ENCODE data around the gene SCO2. TPM values are rescaled to one million over a fixed set of nuclear protein-coding genes. Genes with fewer than 3 reads are reported as not detected.
A peak's percentile ranks its signal among the peaks of the same experiment; 100 is the strongest.
"Not testable (repeated sequence)": the region's sequence is repeated elsewhere in the genome, so short reads cannot be mapped to it uniquely, and the experiment has no call there.

The SCO2 gene
- total RNA-seq, 2 donors from 2014 or later = 13.1 to 18.5 TPM

DNA sequence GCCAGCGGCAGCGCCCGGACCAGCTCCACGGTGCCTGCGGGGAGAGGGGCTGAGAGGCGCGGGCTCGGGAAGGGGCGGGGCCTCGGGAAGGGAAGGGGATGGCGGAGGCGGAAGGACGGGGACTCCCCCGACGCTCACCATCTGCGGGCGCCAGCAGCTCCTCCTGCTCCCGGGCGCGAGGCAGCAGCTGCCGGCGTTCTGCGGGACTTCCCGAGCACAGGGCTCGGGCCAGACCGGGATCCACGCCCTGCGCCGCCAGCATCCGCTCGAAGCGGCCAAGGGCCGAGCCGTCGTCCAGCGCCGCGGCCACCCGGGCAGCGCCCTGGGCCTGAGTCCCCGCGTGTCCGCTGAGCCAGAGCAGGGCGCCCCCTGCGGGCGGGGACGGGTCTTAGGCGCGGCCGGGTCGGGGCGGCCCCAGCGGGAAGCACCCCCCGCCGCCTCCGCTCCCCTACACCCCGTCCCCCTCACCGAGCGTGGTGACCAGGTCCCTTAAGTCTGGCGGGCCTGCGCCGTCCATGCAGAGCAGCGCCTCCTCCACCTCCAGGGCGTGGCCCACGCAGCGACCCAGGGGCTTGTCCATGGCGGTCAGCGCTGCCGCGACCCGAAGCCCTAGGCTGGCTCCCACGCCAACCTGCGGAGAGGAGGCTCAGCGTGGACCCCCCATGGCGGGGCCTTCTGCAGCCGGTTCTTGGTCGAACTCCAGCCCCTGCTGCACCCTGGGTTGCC lies 873 bp upstream of the SCO2 start:
- DNase-seq (ENCODE audit: low spot score) = peak; percentile 93
- H3K27ac Mint-ChIP-seq = peak overlapping the region; percentile 93 to 95
- no peaks in the 10 kb centered on the region for H3K27me3 Mint-ChIP-seq
- H3K9me3 Mint-ChIP-seq = no peaks in the 10 kb centered on the region
- no peaks in the 10 kb centered on the region for H3K36me3 Mint-ChIP-seq
- H3K4me3 Mint-ChIP-seq = peak overlapping the region; percentile 88
- peaks cover 29 to 34% of the 10 kb centered on the region in 2 donors for H3K4me1 Mint-ChIP-seq (ENCODE audit: low read depth in 2 of 2)
- ATAC-seq = peak; percentile 59 to 72

DNA sequence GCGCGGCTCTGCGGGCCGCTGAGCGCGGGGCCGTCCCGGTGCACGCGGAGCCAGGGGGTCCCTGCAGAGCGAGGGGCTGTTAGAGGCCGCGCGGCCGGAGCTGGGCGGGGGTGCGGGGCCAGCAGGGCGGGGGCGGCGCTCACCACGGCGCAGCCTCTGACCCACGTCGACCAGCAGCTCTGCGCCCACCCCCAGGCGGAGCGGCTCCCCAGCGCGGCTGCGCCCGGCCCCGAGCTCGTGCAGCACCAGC lies 385 bp upstream of the SCO2 start:
- no peak for ATAC-seq
- Mint-ChIP-seq H3K4me3 (peak overlapping the region; percentile 87), H3K27me3 (no peaks in the 10 kb centered on the region), H3K4me1 (ENCODE audit: low read depth in 2 of 2) (peaks cover 29 to 34% of the 10 kb centered on the region in 2 donors), H3K9me3 (no peaks in the 10 kb centered on the region), H3K36me3 (no peaks in the 10 kb centered on the region), H3K27ac (peak overlapping the region; percentile 54 to 90)
- DNase-seq (ENCODE audit: low spot score) = no peak

DNA sequence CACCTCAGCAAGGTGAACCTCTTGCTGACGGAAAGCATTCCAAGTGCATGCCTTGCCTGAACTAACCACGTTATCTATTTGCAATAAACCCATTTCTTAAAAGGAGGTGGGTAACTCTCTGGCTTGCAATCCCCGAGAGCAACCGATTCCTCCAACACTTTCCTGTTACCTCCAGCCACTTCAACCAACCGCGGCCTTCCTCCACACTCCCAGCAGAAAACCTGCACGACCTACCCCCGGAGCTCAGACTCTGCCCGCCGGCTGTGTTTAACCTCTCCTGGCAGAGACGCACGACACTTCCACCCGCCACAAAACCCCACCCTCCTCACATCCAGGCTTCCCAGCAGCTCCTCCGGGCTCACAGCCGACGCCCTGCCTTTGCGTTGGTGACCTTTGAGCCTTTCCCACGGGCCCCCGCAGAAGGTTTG lies 708 bp downstream of the SCO2 start:
- peaks cover 29 to 34% of the 10 kb centered on the region in 2 donors for H3K4me1 Mint-ChIP-seq (ENCODE audit: low read depth in 2 of 2)
- ATAC-seq (no peak), DNase-seq (ENCODE audit: low spot score) (no peak)
- H3K36me3 Mint-ChIP-seq = no peaks in the 10 kb centered on the region
- peak overlapping the region; percentile 87 for H3K4me3 Mint-ChIP-seq
- H3K27me3 Mint-ChIP-seq = no peaks in the 10 kb centered on the region
- H3K9me3 Mint-ChIP-seq = no peaks in the 10 kb centered on the region
- H3K27ac Mint-ChIP-seq = peak overlapping the region; percentile 54 to 90

DNA sequence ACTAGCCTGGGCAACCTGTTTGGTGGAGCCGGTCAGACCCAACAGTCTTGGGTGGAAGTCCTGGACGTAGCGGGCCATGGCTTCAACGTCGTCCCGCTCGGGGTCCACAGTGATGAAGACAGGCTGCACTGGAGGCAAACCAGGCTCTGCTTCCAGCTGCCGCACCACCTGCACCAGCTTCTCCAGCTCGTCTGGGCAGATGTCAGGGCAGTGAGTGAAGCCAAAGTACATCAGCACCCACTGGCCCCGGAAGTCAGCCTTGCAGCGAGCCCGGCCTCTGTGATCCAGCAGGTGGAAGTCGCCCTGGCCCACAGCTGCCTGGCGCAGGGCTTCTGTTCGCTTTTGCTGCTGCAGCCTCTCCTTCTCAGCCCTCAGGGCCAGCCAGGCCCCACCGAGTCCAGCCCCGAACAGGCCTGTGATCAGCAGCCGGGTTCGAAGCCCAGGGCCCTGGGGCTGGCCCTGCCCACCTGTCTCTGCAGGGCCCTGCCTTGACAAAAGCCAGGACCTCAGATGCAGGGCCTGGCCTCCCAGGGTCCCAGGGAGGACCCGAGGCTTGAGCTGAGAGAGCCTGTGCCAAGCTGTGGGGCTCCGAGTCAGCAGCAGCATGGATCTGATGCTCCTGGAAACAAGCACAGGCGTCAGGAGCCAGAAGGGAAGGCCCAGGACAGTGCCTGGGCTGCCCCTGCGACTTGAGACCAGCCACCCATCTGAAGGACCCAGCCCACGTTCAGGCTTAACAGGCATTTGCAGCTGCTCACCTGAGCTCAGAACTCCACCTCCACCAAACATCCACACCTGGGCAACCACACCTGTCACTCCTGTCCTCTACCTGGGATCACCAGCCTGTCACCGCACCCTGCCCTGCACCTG lies 1.4 kb downstream of the SCO2 start:
- no peak for ATAC-seq
- peaks cover 29 to 34% of the 10 kb centered on the region in 2 donors for H3K4me1 Mint-ChIP-seq (ENCODE audit: low read depth in 2 of 2)
- peak overlapping the region; percentile 54 to 90 for H3K27ac Mint-ChIP-seq
- no peaks in the 10 kb centered on the region for H3K9me3 Mint-ChIP-seq
- no peaks in the 10 kb centered on the region for H3K36me3 Mint-ChIP-seq
- H3K4me3 Mint-ChIP-seq = peak overlapping the region; percentile 87
- peak; percentile 58 for DNase-seq (ENCODE audit: low spot score)
- no peaks in the 10 kb centered on the region for H3K27me3 Mint-ChIP-seq

DNA sequence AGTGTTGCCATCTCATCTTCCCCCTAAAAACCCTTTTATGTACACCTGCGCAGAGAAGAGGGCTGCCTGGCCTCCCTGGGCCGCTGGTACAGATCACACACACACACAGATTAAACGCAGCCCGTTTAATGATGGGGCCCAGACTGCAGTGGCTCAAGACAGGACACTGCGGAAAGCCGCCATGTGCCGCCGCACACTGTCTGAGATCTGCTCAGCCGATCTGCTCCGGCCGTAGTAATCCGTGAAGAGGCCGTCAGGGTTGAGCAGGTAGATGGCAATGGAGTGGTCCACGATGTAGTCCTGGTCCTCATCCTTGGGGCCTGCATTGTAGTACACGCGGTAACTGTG lies 2.0 kb downstream of the SCO2 start:
- Mint-ChIP-seq H3K27ac (no peak overlapping the region), H3K36me3 (no peaks in the 10 kb centered on the region), H3K27me3 (no peaks in the 10 kb centered on the region), H3K4me3 (no peak overlapping the region), H3K9me3 (no peaks in the 10 kb centered on the region), H3K4me1 (ENCODE audit: low read depth in 2 of 2) (peaks cover 24 to 28% of the 10 kb centered on the region in 2 donors)
- ATAC-seq (no peak), DNase-seq (ENCODE audit: low spot score) (no peak)

DNA sequence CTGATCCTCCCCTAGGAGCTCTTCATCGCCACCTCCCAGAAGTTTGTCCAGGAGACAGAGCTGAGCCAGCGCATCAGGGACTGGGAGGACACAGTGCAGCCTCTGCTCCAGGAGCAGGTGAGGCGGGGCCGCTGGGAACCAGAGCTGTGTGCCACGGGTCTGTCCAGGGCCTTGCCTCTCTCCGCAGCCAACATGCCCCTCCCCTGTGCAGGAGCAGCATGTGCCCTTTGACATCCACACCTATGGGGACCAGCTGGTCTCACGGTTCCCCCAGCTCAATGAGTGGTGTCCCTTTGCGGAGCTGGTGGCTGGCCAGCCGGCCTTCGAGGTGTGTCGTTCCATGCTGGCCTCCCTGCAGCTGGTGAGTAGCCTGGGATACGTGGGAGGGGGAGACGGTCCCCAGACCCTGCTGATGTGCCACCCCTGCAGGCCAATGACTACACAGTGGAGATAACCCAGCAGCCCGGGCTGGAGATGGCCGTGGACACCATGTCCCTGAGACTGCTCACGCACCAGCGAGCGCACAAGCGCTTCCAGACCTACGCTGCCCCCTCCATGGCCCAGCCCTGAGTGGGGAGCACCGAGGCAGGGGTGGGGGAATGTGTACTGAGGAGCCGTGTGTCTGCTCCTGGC lies 2.5 kb downstream of the SCO2 start:
- H3K27ac Mint-ChIP-seq = no peak overlapping the region
- ATAC-seq = no peak
- H3K4me3 Mint-ChIP-seq = no peak overlapping the region
- no peaks in the 10 kb centered on the region for H3K27me3 Mint-ChIP-seq
- H3K4me1 Mint-ChIP-seq (ENCODE audit: low read depth in 2 of 2) = peaks cover 19 to 23% of the 10 kb centered on the region in 2 donors
- no peak for DNase-seq (ENCODE audit: low spot score)
- no peaks in the 10 kb centered on the region for H3K36me3 Mint-ChIP-seq
- H3K9me3 Mint-ChIP-seq = no peaks in the 10 kb centered on the region

DNA sequence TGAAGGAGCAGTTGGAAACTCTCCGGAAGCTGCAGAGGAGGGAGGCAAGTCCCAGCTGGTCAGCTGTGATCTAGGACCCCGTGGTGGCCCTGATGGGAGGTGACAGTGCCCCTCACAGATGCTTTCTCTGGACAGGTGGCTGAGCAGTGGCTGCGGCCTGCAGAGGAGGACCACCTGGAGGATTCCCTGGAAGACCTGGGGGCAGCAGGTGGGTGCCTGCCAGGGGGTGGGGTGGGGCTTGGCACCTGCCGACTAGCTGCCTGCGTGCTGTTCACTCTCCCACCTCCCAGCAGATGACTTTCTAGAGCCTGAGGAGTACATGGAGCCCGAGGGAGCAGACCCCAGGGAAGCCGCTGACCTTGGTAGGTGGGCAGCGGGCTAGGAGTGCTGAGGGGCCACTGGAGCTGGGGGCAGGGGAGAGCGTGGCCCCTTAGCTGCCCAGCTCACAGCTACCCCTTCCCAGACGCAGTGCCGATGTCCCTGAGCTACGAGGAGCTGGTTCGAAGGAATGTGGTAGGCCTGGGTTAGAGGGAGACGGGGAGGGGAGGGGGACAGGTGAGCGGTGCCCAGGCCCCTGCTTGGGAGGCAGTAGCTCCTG lies 3.1 kb downstream of the SCO2 start:
- no peak for DNase-seq (ENCODE audit: low spot score)
- peaks cover 13 to 17% of the 10 kb centered on the region in 2 donors for H3K4me1 Mint-ChIP-seq (ENCODE audit: low read depth in 2 of 2)
- no peaks in the 10 kb centered on the region for H3K9me3 Mint-ChIP-seq
- no peak overlapping the region for H3K4me3 Mint-ChIP-seq
- H3K27ac Mint-ChIP-seq = no peak overlapping the region
- H3K27me3 Mint-ChIP-seq = no peaks in the 10 kb centered on the region
- H3K36me3 Mint-ChIP-seq = no peaks in the 10 kb centered on the region
- ATAC-seq = no peak

DNA sequence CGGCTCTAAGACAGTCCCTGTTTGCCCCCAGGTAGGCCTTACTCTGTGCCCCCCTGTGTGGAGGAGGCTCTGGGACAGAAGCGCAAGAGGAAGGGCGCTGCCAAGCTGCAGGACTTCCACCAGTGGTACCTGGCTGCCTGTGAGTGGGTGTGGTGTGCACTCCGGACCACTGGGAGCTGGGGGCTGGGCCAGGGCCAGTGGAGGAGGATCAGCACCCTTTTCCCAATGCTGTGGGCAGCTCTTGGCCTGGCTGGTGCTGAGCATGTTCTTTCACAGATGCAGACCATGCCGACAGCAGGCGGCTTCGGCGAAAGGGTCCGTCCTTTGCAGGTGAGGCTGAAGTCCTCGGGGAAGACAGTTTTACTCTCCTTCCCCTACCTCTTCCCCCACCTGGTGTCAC lies 3.7 kb downstream of the SCO2 start:
- no peaks in the 10 kb centered on the region for H3K27me3 Mint-ChIP-seq
- H3K4me1 Mint-ChIP-seq (ENCODE audit: low read depth in 2 of 2) = peaks cover 8 to 11% of the 10 kb centered on the region in 2 donors
- no peaks in the 10 kb centered on the region for H3K9me3 Mint-ChIP-seq
- H3K4me3 Mint-ChIP-seq = no peak overlapping the region
- ATAC-seq (no peak), DNase-seq (ENCODE audit: low spot score) (no peak)
- H3K27ac Mint-ChIP-seq = no peak overlapping the region
- no peaks in the 10 kb centered on the region for H3K36me3 Mint-ChIP-seq

DNA sequence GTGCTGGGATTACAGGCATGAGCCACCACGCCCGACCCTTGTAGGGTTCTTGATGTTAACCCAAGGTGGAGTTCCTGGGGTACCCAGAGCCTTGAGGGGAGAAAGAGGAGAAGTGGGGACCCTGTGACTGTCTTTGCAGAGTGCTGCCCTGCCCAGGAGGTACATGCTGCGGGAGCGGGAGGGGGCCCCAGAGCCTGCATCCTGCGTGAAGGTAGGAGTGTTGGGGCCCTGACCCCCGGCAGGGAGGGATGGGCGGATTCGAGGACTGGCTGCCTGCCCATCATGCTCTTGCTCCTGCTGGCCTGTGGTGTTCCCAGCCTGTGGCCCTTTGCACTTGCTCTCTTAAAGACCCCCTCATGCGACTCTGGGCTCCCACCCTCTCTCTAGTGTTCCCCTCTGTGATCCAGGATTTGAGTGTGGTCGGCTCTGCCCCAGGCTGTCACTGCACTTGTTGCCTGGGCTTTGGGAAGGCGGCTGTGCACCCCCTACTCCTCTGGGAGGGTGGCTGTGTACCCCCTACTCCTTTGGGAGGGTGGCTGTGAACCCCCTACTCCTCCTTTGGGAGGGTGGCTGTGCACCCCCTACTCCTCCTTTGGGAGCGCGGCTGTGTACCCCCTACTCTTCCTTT lies 4.5 kb downstream of the SCO2 start:
- no peaks in the 10 kb centered on the region for H3K9me3 Mint-ChIP-seq
- DNase-seq (ENCODE audit: low spot score) (no peak), ATAC-seq (no peak)
- H3K4me3 Mint-ChIP-seq = no peak overlapping the region
- no peaks in the 10 kb centered on the region for H3K27me3 Mint-ChIP-seq
- no peak overlapping the region for H3K27ac Mint-ChIP-seq
- peaks cover 9 to 12% of the 10 kb centered on the region in 2 donors for H3K4me1 Mint-ChIP-seq (ENCODE audit: low read depth in 2 of 2)
- H3K36me3 Mint-ChIP-seq = no peaks in the 10 kb centered on the region

DNA sequence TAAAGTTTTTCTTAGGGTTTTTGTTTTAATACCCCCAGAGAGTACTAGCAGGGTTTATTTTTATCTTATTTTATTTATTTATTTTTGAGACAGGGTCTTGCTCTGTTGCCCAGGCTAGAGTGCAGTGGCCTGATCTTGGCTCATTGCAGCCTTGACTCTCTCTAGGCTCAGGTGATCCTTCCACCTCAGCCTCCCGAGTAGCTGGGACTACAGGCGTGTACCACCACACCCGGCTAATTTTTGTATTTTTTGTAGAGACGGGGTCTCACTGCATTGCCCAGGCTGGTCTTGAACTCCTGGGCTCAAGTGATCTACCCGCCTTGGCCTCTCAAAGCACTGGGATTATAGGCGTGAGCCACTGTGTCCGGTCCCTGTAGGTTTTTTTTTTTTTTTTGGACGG lies 5.2 kb downstream of the SCO2 start:
- DNase-seq (ENCODE audit: low spot score); H3K36me3 Mint-ChIP-seq; ATAC-seq; H3K9me3 Mint-ChIP-seq; H3K27me3 Mint-ChIP-seq; H3K4me3 Mint-ChIP-seq; H3K27ac Mint-ChIP-seq: not testable (repeated sequence)
- peaks cover 14 to 16% of the 10 kb centered on the region in 2 donors for H3K4me1 Mint-ChIP-seq (ENCODE audit: low read depth in 2 of 2)

DNA sequence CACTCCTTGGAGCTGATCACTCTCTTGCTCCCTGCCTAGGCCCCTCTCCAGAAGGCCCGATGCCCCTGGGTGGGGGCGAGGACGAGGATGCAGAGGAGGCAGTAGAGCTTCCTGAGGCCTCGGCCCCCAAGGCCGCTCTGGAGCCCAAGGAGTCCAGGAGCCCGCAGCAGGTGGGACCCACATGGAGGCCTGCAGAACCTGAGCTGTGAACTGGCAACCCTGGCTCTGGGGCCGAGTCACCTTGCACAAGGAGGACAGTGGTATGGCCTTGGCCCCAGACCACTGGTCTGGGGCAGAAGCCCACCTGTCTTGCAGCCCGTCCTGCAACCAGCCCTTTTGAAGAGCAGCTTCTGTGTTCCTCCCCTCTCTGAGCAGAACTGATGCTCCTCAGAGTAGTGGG lies 6.2 kb downstream of the SCO2 start:
- Mint-ChIP-seq H3K9me3 (no peaks in the 10 kb centered on the region), H3K27me3 (no peaks in the 10 kb centered on the region), H3K27ac (no peak overlapping the region), H3K36me3 (no peaks in the 10 kb centered on the region), H3K4me3 (no peak overlapping the region), H3K4me1 (ENCODE audit: low read depth in 2 of 2) (peaks cover 12% of the 10 kb centered on the region in 2 donors)
- ATAC-seq (no peak), DNase-seq (ENCODE audit: low spot score) (no peak)

DNA sequence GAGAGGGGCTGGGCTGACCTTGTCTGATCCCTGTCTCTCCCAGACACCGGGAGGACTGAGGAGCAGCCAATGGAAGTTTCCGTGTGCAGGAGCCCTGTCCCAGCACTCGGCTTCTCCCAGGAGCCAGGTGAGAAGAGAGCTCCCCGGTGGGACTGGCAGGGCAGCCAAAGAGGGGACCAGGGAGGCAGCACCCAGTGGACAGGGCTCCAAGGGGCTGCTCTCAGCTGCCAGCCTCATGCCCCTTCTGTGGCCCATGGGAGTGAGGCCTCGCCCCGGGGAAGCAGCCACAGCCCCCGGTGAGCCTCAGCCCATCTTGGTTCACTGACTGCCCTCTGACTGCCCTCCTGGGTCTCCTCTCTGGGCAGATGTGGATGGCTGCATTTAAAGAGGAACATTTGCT lies 6.8 kb downstream of the SCO2 start:
- H3K36me3 Mint-ChIP-seq = no peaks in the 10 kb centered on the region
- DNase-seq (ENCODE audit: low spot score) = no peak
- H3K27me3 Mint-ChIP-seq = no peaks in the 10 kb centered on the region
- no peak overlapping the region for H3K4me3 Mint-ChIP-seq
- peaks cover 12 to 15% of the 10 kb centered on the region in 2 donors for H3K4me1 Mint-ChIP-seq (ENCODE audit: low read depth in 2 of 2)
- H3K9me3 Mint-ChIP-seq = no peaks in the 10 kb centered on the region
- no peak overlapping the region for H3K27ac Mint-ChIP-seq
- no peak for ATAC-seq

DNA sequence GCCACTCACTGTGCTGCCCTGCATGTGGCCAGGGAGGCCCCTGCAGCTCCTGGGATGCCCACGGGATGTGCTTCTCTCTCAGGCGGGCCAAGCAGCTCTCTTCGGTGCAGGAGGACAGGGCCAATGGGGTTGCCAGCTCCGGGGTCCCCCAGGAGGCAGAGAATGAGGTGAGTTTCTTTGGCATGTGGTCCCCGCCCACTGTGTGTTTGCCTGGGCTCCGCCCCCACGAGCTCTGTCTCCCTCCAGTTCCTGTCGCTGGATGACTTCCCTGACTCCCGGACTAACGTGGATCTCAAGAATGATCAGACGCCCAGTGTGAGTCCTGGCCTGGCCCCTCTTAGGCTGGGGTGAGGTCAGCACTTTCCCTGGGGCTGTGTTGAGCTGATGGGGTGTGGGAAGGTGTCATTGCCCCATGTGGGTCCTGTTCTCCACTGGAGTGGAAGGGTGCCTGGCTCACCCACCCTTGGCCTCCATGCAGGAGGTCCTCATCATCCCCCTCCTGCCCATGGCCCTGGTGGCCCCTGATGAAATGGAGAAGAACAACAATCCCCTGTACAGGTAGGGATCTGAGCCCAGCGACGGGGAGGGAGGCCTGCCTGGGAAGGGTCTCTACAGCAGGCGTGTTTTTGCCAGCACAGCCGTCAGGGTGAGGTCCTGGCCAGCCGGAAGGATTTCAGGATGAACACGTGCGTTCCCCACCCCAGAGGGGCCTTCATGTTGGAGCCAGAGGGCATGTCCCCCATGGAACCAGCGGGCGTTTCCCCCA lies 7.7 kb downstream of the SCO2 start:
- peaks cover 13% of the 10 kb centered on the region in 2 donors for H3K4me1 Mint-ChIP-seq (ENCODE audit: low read depth in 2 of 2)
- H3K27me3 Mint-ChIP-seq = no peaks in the 10 kb centered on the region
- H3K9me3 Mint-ChIP-seq = no peaks in the 10 kb centered on the region
- H3K4me3 Mint-ChIP-seq = no peak overlapping the region
- H3K27ac Mint-ChIP-seq = no peak overlapping the region
- no peak for ATAC-seq
- no peak for DNase-seq (ENCODE audit: low spot score)
- no peaks in the 10 kb centered on the region for H3K36me3 Mint-ChIP-seq
